ENCODE data around the gene LCAT. TPM values are rescaled to one million over a fixed set of nuclear protein-coding genes. Genes with fewer than 3 reads are reported as not detected.

LCAT gene
- total and polyA plus RNA-seq, 2 donors (not counting 1 experiment from before 2014, with no cell fraction given) = 7.6 to 16.3 TPM

DNA sequence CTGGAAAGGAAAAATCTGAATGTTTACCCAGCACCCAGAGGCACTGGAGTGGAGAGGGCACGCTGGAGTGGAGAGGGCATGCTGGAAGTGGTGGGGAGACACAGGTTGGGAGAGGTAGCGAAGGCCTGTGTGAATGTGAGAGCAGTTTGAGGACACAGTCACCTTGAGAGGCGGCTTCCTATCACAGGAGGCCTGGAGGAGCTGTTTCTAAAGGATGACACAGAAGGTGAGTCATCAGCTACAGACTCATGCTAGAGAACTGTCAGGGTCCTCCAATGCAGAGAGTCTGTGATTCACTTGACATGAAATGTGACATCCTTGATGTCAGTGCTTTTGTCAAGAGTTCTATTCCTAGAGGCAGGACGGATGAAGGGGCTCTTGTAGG is 26.1 kb downstream of the LCAT start:
- no peak overlapping the region for H3K27ac Mint-ChIP-seq
- Histone ChIP-seq H3K9ac (ENCODE audit: low read length) (no peak overlapping the region), H3K36me3 (replicated peaks in 1 of 2; ENCODE audit: control extremely low read depth in 1 of 2, control insufficient read depth in 1 of 2, extremely low read depth in 1 of 2, insufficient read depth in 2 of 2, low read length in 1 of 2) (peaks cover 0 to 25% of the 10 kb centered on the region in 2 experiments), H3K9me3 (ENCODE audit: control extremely low read depth in 1 of 3, control insufficient read depth in 2 of 3, insufficient read depth in 1 of 3, low read length in 2 of 3) (no peaks in the 10 kb centered on the region), H3K4me3 (ENCODE audit: control extremely low read depth in 1 of 5, extremely low read depth in 1 of 5, insufficient read depth in 1 of 5, low read depth in 2 of 5, low read length in 4 of 5) (no peak overlapping the region), H4K20me1 (ENCODE audit: control insufficient read depth, insufficient read depth, low read length, poor library complexity, severe bottlenecking) (peaks cover 51% of the 10 kb centered on the region), H3K79me2 (ENCODE audit: control insufficient read depth, insufficient read depth, low read length) (peaks cover 69% of the 10 kb centered on the region), H3K4me1 (ENCODE audit: control insufficient read depth in 2 of 2, insufficient read depth in 2 of 2, low read length in 2 of 2) (no peaks in the 10 kb centered on the region), H3K27me3 (replicated peaks in 1 of 4; ENCODE audit: control extremely low read depth in 1 of 4, control insufficient read depth in 3 of 4, insufficient read depth in 4 of 4, low read length in 3 of 4) (no peaks in the 10 kb centered on the region), H3K27ac (ENCODE audit: low read length in 2 of 2) (no peak overlapping the region), H3K4me2 (replicated peaks; ENCODE audit: low read depth, low read length, poor library complexity, severe bottlenecking) (no peak overlapping the region), H2AFZ (ENCODE audit: insufficient read depth, low read depth, low read length, poor library complexity, severe bottlenecking) (no peak overlapping the region)
- H3K9me3 Mint-ChIP-seq (ENCODE audit: insufficient read depth) = no peaks in the 10 kb centered on the region
- WGBS (ENCODE audit: insufficient coverage) = 97% methylated on average over 3 of the region's 4 CpGs
- peaks cover 1% of the 10 kb centered on the region for H3K4me1 Mint-ChIP-seq
- TF ChIP-seq CTCF (IDR thresholded peaks at IDR 0.05) (no peak), EZH2 (IDR thresholded peaks at IDR 0.05; ENCODE audit: borderline replicate concordance, insufficient read depth, low read depth, low read length, poor library complexity, severe bottlenecking) (no peak)
- H3K27me3 Mint-ChIP-seq = no peaks in the 10 kb centered on the region
- ChIA-PET CTCF (interaction anchor here (0.6 to 1.8 kb wide), 2 partner anchors 101 to 197 kb away, joined by 3 to 5 read pairs; no protein-coding TSS in a partner anchor), POLR2A (interaction anchor here (0.6 kb wide), 1 partner anchor 8 kb away, joined by 3 read pairs; no protein-coding TSS in a partner anchor)
- no peak overlapping the region for H3K4me3 Mint-ChIP-seq
- DNase-seq (no peak), ATAC-seq (ENCODE audit: low read depth) (no peak)
- intact Hi-C loops (cut with micrococcal nuclease) = no loop called here

GRCh38 chr16:67917140-67917851 is 26.6 kb downstream of the LCAT start:
- H3K9me3 Mint-ChIP-seq (ENCODE audit: insufficient read depth) = no peaks in the 10 kb centered on the region
- H3K36me3 ChIP-seq (replicated peaks in 1 of 2; ENCODE audit: control extremely low read depth in 1 of 2, control insufficient read depth in 1 of 2, extremely low read depth in 1 of 2, insufficient read depth in 2 of 2, low read length in 1 of 2) = peaks cover 0 to 19% of the 10 kb centered on the region in 2 experiments
- DNase-seq (no peak), ATAC-seq (ENCODE audit: low read depth) (no peak)
- intact Hi-C loops (cut with micrococcal nuclease) = no loop called here
- POLR2A ChIA-PET = no interaction called here
- H3K79me2 ChIP-seq (ENCODE audit: control insufficient read depth, insufficient read depth, low read length) = peaks cover 71% of the 10 kb centered on the region
- CTCF ChIA-PET = interaction anchor here (1.8 kb wide), 1 partner anchor 101 kb away, joined by 5 read pairs; no protein-coding TSS in a partner anchor
- H3K9ac ChIP-seq (ENCODE audit: low read length) = no peak overlapping the region
- no peaks in the 10 kb centered on the region for H3K27me3 Mint-ChIP-seq
- H3K4me1 Mint-ChIP-seq = peaks cover 1% of the 10 kb centered on the region
- no peak overlapping the region for H3K27ac ChIP-seq (ENCODE audit: low read length in 2 of 2)
- peaks cover 51% of the 10 kb centered on the region for H4K20me1 ChIP-seq (ENCODE audit: control insufficient read depth, insufficient read depth, low read length, poor library complexity, severe bottlenecking)
- H3K4me3 ChIP-seq (ENCODE audit: control extremely low read depth in 1 of 5, extremely low read depth in 1 of 5, insufficient read depth in 1 of 5, low read depth in 2 of 5, low read length in 4 of 5) = no peak overlapping the region
- no peaks in the 10 kb centered on the region for H3K9me3 ChIP-seq (ENCODE audit: control extremely low read depth in 1 of 3, control insufficient read depth in 2 of 3, insufficient read depth in 1 of 3, low read length in 2 of 3)
- 97% methylated on average over 4 of the region's 6 CpGs for WGBS (ENCODE audit: insufficient coverage)
- no peak overlapping the region for H3K27ac Mint-ChIP-seq
- H3K4me1 ChIP-seq (ENCODE audit: control insufficient read depth in 2 of 2, insufficient read depth in 2 of 2, low read length in 2 of 2) = no peaks in the 10 kb centered on the region
- no peak for TF ChIP-seq CTCF (IDR thresholded peaks at IDR 0.05)
- no peaks in the 10 kb centered on the region for H3K27me3 ChIP-seq (replicated peaks in 1 of 4; ENCODE audit: control extremely low read depth in 1 of 4, control insufficient read depth in 3 of 4, insufficient read depth in 4 of 4, low read length in 3 of 4)
- no peak overlapping the region for H3K4me3 Mint-ChIP-seq
- H2AFZ ChIP-seq (ENCODE audit: insufficient read depth, low read depth, low read length, poor library complexity, severe bottlenecking) = no peak overlapping the region
- H3K4me2 ChIP-seq (replicated peaks; ENCODE audit: low read depth, low read length, poor library complexity, severe bottlenecking) = no peak overlapping the region

All from B cell (primary cell).